AML-193 (cell line): Measurements from ENCODE around the gene WDFY1.

Source experiments
- DNase-seq, 2 experiments: peaks; one replicate each; lab custom pipeline; 2025; lab: John Stamatoyannopoulos, UW

Gene WDFY1

DNA sequence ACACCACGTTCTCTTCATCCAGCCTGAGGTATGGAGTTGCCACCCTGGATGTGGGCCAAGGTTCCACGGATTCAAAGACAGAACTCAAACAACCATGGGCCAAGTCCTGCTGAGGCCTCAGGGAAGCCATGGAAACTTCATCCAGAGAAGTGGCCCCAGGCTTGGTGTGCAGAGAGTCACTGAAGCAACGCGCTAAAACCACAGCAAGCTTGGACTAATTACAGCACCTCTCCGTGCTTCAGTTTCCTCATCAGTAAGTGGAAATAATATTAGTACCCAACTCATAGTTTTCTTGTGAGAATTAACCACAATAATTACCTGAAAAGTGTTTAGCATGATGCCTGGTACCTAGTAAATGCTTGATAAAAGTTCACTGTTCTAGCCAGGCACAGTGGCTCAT is 88.6 kb downstream of the WDFY1 start:
- no peak for DNase-seq

DNA sequence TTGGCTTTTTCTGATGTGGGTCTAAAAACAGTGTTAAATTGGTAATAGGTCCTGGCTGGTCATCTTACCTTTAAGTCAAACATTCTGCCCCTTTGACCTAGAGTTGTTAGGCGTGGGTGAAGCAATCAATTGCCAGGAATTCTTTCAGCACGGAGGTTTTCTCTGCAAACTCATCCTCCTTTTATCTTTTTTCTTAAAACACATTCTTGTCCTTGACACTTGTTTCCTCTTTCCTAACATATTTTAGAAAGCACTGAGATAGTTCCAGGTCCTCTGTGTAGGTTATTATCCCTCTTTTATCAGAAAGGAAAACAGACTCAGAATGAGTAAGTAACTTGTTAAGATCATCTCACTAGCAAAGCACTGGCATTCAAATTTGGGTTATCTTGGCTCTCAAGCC is 89.1 kb downstream of the WDFY1 start:
- DNase-seq, result no peak

DNA sequence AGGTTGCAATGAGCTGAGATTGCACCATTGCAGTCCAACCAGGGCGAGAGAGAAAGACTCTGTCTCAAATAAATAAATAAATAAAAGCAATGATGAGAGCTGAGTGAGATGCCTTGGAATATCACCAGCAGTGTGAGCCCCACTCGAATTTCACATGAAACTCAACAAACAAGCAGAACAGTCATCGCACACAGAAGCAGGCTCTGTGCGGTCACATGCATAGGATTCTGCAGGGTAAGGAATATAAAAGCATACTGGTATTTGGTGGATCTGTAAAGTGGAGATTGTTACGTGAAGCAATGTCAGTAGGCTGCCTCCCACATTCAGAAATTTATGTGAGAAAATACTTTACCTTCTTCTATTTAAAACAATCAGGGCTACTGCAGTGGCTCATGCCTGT is 89.7 kb downstream of the WDFY1 start:
- no peak for DNase-seq

DNA sequence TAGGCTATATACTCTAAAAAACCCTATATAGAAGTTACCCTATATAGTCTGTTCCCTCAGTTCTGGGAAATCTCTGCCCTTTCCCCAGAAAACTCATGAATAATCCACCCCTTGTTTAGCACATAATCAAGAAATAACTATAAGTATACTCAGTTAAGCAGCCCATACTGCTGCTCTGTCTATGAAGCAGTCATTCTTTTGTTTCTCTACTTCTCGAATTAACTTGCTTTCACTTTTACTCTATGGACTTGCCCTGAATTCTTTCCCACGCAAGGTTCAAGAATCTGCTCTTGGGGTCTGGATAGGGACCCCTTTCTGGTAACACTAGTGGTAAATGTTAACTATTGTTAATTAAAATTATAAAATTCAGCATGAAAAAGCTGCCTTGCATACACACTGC is 90.4 kb downstream of the WDFY1 start:
- DNase-seq, result no peak

DNA sequence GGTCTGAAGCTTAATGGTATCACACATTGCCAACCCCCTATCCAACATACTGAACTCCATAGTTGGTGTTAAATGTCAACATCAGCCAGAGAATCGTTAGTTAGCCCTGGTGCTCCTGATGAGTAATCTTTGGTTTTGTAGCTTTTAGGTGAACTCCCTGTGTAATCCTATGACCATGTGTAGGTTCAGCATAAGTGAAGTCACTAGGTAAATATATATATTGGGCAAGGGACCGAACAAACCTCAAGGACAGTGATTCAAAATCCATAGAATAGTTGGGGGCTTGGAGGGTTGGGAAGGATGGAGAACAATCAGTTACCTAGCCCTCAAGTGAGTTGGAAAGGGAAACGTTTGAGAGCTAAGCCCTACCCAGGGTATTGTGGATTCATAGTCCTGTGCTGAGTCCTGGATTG is 91.7 kb downstream of the WDFY1 start:
- DNase-seq, result no peak

DNA sequence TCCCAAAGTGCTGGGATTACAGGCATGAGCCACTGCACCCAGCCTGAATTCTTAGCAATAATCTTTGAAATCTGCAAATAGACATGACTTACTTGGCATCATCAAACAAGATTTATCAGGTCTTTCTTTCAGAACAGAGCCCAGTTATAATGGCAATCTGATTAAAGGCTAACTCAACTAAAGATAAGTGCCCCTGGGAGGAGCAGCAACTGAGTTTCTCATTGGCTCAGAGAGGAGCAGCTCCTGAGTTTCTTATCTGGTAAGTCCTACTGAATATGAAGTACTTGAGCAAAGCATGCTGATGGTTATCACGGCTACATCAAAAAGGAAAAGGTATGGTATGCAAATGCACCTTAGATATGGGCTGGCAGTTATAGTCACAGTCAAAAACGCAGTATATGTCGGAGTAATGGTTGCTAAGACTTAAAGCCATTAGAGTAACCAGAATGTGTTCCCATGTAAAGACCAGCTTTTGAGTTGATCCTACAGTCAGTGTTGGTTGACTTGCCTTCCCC is 92.8 kb downstream of the WDFY1 start:
- DNase-seq, result no peak

DNA sequence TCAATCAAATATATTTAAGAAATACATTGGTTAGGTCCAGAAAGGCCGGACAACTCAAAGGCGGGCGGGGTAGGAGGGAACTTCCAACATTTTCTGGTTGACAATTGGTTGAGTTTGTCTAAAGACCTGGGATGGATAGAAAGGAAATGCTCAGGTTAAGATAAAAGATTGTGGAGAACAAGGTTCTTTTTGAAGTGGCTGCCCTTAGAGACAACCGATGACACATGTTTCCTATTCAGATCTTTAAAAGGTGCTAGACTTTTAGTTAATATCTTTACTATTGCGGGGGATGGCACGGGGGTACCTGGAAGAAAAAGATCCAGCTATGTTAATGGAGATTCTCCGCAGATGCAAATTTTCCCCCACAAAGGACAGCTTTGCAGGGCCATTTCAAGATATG is 97.7 kb downstream of the WDFY1 start:
- no peak for DNase-seq

DNA sequence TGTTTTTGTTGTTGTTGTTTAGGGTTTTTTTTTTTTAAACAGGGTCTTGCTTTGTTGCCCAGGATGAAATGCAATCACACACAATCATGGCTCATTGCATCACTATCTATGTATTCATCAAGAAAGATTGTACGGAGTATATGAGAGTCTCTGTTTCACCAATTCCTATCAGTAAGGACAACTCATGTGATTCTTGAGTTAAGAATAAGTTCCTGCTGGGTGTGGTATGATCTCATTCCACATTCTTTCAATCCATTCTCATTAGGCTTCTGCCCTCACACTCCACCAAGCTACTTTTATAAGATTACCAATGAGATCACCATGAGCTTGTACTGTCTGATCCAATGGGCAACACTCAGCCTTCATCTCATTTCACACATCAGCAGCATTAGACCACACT is 98.6 kb downstream of the WDFY1 start:
- no peak for DNase-seq

DNA sequence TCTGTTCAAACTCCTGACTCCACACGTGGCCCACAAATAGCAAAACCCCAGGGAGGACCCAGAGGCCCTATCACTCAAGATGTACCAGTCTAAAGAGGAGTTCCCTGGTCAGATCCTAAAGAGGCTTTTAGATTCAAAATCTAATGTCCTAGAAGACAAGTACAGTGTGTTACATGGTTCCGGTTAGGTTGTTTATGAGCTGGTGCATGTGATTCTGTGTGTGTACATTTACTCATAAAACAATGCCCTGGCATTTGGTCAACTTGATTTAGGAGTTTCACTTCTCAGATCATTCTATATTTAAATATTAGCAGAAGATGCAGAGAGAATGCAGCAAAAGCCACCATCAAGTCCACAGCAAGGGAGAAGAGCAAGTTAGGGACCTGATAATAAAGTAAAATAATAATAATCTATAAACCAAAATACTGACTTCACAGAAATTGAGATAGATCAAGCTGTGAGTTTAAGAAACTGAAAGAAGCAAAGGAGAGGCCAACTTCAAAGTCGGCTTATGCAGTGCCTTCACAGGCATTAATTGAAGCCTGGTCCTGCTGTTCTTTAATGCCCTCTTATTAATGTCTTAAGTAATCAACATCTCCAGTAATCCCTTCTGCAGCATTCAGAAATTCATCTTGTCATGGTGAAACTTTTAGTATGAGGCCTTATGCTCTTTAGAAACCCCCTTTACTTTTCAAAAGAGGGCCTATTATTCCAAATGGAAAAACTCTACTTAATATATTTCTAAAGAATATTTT is 103.5 kb downstream of the WDFY1 start:
- DNase-seq, result no peak

DNA sequence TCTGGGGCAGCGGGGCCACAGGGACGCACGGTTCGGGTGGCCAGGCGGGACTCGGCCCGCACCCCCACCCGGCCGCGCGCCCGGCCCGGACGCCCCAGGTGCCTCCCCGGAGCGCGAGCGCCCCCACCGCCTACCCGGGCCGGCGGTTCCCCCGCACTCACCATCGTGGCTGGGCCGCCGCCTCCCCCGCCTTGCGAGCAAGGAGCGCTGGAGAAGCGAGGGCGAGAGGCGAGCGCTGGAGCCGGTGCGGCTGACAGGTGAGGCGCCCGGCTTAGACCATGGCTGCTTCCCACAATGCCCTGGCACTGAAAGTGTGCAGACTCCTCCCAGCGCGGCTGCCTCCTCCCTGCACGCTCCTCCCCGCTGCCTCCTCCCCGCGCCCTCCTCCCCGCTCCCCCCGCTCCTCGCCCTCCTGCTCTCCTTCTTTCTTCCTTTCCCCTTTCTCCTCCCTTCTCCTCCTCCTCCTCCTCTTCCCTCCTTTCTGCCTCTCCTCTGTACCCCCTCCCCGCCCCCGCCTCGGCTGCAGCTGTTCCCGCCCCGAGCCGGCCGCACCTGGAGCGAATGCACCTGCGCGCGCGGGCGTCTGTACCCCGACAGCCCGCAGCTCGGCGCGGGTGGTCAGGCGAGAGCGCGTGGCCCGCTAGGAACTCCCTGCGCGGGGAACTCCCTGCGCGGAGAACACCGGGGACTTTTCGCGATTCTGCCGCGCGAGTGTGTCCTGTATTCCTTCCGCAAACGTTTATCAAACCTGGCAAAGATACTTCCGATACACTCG is 107.7 kb downstream of the WDFY1 start, which contains the start of gene AP1S3:
TSS of gene AP1S3 (minus strand) at position 296 of the 775 bp plus-strand sequence. CDS start at position 164, 132 bp downstream.
- DNase-seq, result peak; percentile 32 to 48

DNA sequence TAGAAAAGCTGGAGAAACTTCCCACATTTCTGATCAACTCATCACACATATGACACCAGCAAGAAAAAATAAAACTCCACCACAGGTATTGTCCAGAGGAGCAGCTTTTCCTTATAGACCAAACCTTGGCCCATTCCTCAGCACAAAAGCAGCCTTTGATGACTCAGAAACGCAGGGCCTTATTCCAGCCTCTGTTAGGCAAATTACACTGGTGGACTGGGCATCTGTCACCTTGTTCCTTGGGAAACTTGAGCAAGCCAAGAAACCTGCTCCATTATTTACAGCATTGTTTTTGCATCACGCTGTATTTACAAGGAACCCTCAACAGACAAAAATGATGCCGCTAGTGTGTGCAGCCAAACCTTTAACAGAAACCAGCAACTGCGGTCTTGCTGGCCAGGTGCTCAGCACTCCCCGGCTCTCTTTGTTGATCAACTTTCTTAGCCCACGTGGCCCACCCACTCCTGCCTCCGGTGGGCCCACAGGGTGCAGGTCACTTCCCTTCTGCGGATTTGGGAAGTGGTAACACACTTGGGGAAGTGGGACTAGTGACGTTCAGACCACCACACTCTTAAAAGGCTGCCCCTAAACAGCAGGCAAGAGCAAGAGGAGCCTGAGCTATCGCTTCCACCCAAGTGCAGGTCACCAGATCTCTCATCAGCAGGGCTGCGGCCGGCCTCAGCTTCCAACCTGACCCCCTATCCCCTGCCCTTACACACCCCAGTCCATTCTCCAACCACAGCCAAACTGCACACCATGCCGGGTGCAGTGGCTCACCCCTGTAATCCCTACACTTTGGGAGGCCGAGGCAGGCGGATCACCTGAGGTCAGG is 109.2 kb downstream of the WDFY1 start:
- DNase-seq, result peak in 1 of 2 experiments; percentile 15

DNA sequence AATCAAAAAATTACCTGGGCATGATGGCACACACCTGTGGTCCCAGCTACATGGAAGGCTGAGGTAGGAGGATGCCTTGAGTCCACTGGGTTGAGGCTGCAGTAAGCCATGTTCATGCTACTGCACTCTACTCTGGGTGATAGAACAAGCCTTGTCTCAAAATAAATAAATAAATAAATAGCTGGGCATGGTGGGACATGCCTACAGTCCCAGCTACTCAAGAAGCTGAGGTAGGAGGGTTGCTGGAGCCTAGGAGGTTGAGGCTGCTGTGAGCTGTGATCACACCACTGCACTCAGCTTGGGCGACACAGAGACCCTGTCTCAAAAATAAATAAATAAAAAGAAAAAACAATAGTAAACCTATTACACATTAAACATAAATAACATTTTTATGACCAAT is 110.7 kb downstream of the WDFY1 start:
- no peak for DNase-seq

DNA sequence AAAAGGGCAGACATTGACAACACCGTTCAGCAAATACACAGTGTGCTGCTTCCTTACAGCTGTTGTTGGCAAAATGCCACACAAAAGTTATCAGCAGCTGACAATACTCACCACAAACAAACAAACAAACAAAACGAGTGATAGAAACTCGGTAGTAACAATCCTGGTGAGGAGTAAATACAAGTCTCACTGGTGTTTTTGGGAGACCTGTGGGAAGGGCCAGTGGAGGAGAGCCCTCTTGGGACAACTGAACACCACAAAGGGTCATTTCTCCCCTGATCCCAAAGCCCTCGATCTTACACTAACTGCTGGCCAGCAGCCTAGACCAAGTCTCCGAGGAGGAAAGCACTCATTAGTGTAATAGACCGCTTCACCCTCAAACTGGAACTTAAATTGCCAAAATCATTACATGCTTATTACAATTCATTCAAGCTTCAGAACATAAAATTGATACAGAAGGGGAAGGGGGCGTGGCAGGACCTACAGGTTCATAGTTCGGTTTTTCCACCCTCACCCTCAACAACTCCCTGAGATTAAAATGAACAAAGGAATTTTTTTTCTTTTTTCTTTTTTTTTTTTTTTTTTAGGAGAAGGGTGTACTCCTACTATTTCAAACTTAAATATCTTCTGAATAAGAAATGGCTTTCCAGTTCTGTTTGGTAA is 112.8 kb downstream of the WDFY1 start:
- DNase-seq, result no peak

DNA sequence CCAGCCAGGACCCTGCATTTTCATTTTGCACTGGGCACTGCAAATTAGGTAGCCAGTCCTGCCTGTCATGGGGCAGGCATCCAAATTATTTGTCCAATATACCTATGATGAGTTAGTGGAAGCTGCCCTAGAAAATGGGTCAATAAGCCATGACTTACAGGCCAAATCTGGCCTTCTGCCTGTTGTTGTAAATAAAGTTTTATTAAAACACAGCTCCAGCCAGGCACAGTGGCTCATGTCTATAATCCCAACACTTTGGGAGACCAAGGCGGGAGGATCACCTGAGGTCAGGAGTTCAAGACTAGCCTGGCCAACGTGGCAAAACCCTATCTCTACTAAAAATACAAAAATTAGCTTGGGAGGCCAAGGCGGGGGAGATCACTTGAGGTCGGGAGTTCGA is 116.0 kb downstream of the WDFY1 start:
- DNase-seq, result no peak

DNA sequence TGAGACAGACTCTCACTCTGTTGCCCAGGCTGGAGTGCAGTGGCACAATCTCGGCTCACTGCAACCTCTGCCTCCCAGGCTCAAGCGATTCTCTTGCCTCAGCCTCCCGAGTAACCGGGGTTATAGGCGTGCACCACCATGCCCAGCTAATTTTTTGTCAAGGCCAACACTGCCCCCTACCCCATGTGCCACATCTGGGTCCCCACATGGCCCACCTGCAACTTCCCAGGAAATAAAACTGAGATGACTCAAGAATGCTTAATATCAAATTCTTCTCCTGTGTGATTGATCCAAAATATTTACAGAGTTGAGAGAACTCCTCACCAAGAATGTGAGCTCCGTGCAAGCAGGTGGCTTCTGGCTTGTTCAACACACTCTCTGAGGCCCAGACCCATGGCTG is 116.8 kb downstream of the WDFY1 start:
- DNase-seq, result no peak

DNA sequence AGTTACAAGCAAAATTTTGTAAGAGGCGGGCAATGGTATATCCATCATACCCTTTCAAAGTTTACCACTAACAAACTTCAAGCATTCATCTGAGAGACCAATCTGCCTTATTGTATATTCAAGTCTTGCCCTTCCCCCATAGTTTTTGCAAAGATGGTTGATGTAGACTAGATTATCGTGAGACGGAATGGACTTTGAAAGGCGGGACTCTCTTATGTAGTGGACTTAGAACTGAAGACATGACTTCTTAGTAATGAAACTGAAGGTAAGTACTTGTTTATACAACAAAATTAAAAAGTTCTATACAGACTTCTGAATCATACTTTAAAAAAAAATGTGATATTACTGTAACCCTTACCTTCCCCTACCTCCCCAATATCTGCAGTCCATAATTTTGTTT is 118.1 kb downstream of the WDFY1 start:
- no peak for DNase-seq
